ENCODE results near the gene ZSCAN10. TPM values are rescaled to one million over a fixed set of nuclear protein-coding genes. Genes with fewer than 3 reads are reported as not detected.
"Not testable (repeated sequence)": the region's sequence is repeated elsewhere in the genome, so short reads cannot be mapped to it uniquely, and the experiment has no call there.

ZSCAN10 gene
- total RNA-seq, 1 experiment from 2014 or later, result 207 TPM

- peak; percentile 45 for TF ChIP-seq CTCF (conservative IDR thresholded peaks at IDR 0.05)
- not testable (repeated sequence) for H2BK20ac ChIP-seq (ENCODE audit: low read depth, low read length, poor library complexity, severe bottlenecking); H3K18ac ChIP-seq (ENCODE audit: insufficient read length, low read depth, low read length); H4K5ac ChIP-seq (ENCODE audit: insufficient read length, low read depth, low read length); H3K4me3 Mint-ChIP-seq; H3K79me1 ChIP-seq (ENCODE audit: insufficient read depth, low read depth, low read length, poor library complexity, severe bottlenecking); H3K9me3 Mint-ChIP-seq; DNase-seq; H3K23me2 ChIP-seq (ENCODE audit: insufficient read length, low read depth, low read length, poor library complexity, severe bottlenecking); H3K56ac ChIP-seq (ENCODE audit: insufficient read length, low read depth, low read length); H3K9me3 ChIP-seq (ENCODE audit: control insufficient read depth, low read depth, low read length); H3K27me3 ChIP-seq (ENCODE audit: insufficient read depth, low read length); H3T11ph ChIP-seq (ENCODE audit: low read length); H3K27ac Mint-ChIP-seq; H4K91ac ChIP-seq (ENCODE audit: insufficient read length, low read depth, low read length); H2BK15ac ChIP-seq (ENCODE audit: low read depth, low read length); H3K9ac ChIP-seq (ENCODE audit: extremely low read depth, insufficient read length, low read length); H2AK5ac ChIP-seq (ENCODE audit: insufficient read length, low read length); H3K4ac ChIP-seq (ENCODE audit: low read depth, low read length); H2BK5ac ChIP-seq (ENCODE audit: insufficient read length, low read length); H3K4me2 ChIP-seq (ENCODE audit: insufficient read depth, insufficient read length, low read length); H3K36me3 Mint-ChIP-seq (ENCODE audit: insufficient read depth in 1 of 3, low read depth in 3 of 3); H3K14ac ChIP-seq (ENCODE audit: insufficient read depth, low read length); H3K4me1 ChIP-seq (ENCODE audit: insufficient read depth, low read length); H3K79me2 ChIP-seq (ENCODE audit: insufficient read depth, low read length); H4K8ac ChIP-seq (replicated peaks; ENCODE audit: insufficient read length, low read depth, low read length); H2AFZ ChIP-seq (ENCODE audit: low read length); H2BK120ac ChIP-seq (ENCODE audit: low read depth, low read length, poor library complexity, severe bottlenecking); H3K23ac ChIP-seq (ENCODE audit: insufficient read length, low read depth, low read length); H3K27ac ChIP-seq (ENCODE audit: insufficient read length, low read depth, low read length); H2BK12ac ChIP-seq (ENCODE audit: insufficient read length, low read depth, low read length); H4K20me1 ChIP-seq (ENCODE audit: control insufficient read depth, insufficient read depth, insufficient read length)
- peaks cover 17% of the 10 kb centered on the region for H3K27me3 Mint-ChIP-seq (ENCODE audit: low read depth)
- H3K4me1 Mint-ChIP-seq, result peaks cover 22 to 29% of the 10 kb centered on the region in 2 experiments
- no CpG with 5 or more reads among the region's 18 CpGs for WGBS (ENCODE audit: extremely low coverage, insufficient read length, low lambda C conversion rate)
Observed at GRCh38 chr16:3072576-3073263, 26.4 kb downstream of the ZSCAN10 start.

- H2BK20ac ChIP-seq (ENCODE audit: low read depth, low read length, poor library complexity, severe bottlenecking); H2BK15ac ChIP-seq (ENCODE audit: low read depth, low read length); H4K91ac ChIP-seq (ENCODE audit: insufficient read length, low read depth, low read length); H3K9ac ChIP-seq (ENCODE audit: extremely low read depth, insufficient read length, low read length); H3K9me3 Mint-ChIP-seq; H3K4me1 ChIP-seq (ENCODE audit: insufficient read depth, low read length); H2BK5ac ChIP-seq (ENCODE audit: insufficient read length, low read length); H3K4me2 ChIP-seq (ENCODE audit: insufficient read depth, insufficient read length, low read length); H3K27ac ChIP-seq (ENCODE audit: insufficient read length, low read depth, low read length); H3K4ac ChIP-seq (ENCODE audit: low read depth, low read length); H3K14ac ChIP-seq (ENCODE audit: insufficient read depth, low read length); H3K27me3 ChIP-seq (ENCODE audit: insufficient read depth, low read length); H4K5ac ChIP-seq (ENCODE audit: insufficient read length, low read depth, low read length); H3K18ac ChIP-seq (ENCODE audit: insufficient read length, low read depth, low read length); H3K9me3 ChIP-seq (ENCODE audit: control insufficient read depth, low read depth, low read length); H3K36me3 Mint-ChIP-seq (ENCODE audit: insufficient read depth in 1 of 3, low read depth in 3 of 3); H3K79me1 ChIP-seq (ENCODE audit: insufficient read depth, low read depth, low read length, poor library complexity, severe bottlenecking); H3T11ph ChIP-seq (ENCODE audit: low read length); DNase-seq; H3K23ac ChIP-seq (ENCODE audit: insufficient read length, low read depth, low read length); H3K79me2 ChIP-seq (ENCODE audit: insufficient read depth, low read length); H2BK120ac ChIP-seq (ENCODE audit: low read depth, low read length, poor library complexity, severe bottlenecking); H3K56ac ChIP-seq (ENCODE audit: insufficient read length, low read depth, low read length); H2BK12ac ChIP-seq (ENCODE audit: insufficient read length, low read depth, low read length); H4K20me1 ChIP-seq (ENCODE audit: control insufficient read depth, insufficient read depth, insufficient read length); H4K8ac ChIP-seq (replicated peaks; ENCODE audit: insufficient read length, low read depth, low read length); H2AK5ac ChIP-seq (ENCODE audit: insufficient read length, low read length); H2AFZ ChIP-seq (ENCODE audit: low read length); H3K23me2 ChIP-seq (ENCODE audit: insufficient read length, low read depth, low read length, poor library complexity, severe bottlenecking); H3K27ac Mint-ChIP-seq: not testable (repeated sequence)
- Mint-ChIP-seq H3K4me1 (peaks cover 22 to 29% of the 10 kb centered on the region in 2 experiments), H3K27me3 (ENCODE audit: low read depth) (peaks cover 17% of the 10 kb centered on the region), H3K4me3 (peak overlapping the region in 1 of 2 experiments; percentile 19; a peak in 1 of 5 replicates)
- no CpG with 5 or more reads among the region's 4 CpGs for WGBS (ENCODE audit: extremely low coverage, insufficient read length, low lambda C conversion rate)
Observed at GRCh38 chr16:3072148-3072547, 26.9 kb downstream of the ZSCAN10 start.

Measured in H9 (cell line).